ENCODE data around the gene VAV2.

The VAV2 gene

GRCh38 chr9:133979921-133980863 lies 11.9 kb downstream of the VAV2 start:
- no peak for TF ChIP-seq CTCF (IDR thresholded peaks at IDR 0.05)

GRCh38 chr9:133979273-133979920 lies 12.7 kb downstream of the VAV2 start:
- TF ChIP-seq CTCF (IDR thresholded peaks at IDR 0.05) = no peak

- TF ChIP-seq CTCF (IDR thresholded peaks at IDR 0.05) = no peak
Measured at GRCh38 chr9:133978899-133979272, 13.2 kb downstream of the VAV2 start.

- TF ChIP-seq CTCF (IDR thresholded peaks at IDR 0.05) = no peak
Measured at GRCh38 chr9:133978226-133978898, 13.8 kb downstream of the VAV2 start.

GRCh38 chr9:133977421-133978201 lies 14.5 kb downstream of the VAV2 start:
- no peak for TF ChIP-seq CTCF (IDR thresholded peaks at IDR 0.05)

GRCh38 chr9:133976887-133977286 lies 15.2 kb downstream of the VAV2 start:
- no peak for TF ChIP-seq CTCF (IDR thresholded peaks at IDR 0.05)
